ENCODE data around the gene DHPS. TPM values are rescaled to one million over a fixed set of nuclear protein-coding genes. Genes with fewer than 3 reads are reported as not detected.

The DHPS gene
- total and polyA plus RNA-seq, 2 donors (not counting 3 experiments of a cell fraction or from before 2014, with no cell fraction given) = 68.4 to 90.1 TPM

GRCh38 chr19:12629215-12629614 lies 52.5 kb downstream of the DHPS start:
- no peak for DNase-seq (ENCODE audit: low read depth, low spot score)
- Histone ChIP-seq H3K27me3 (ENCODE audit: control insufficient read depth in 2 of 2, insufficient read depth in 2 of 2, low read length in 2 of 2) (no peaks in the 10 kb centered on the region), H3K9me1 (replicated peaks; ENCODE audit: control insufficient read depth, extremely low read depth, insufficient read depth, low read length) (no peaks in the 10 kb centered on the region), H4K20me1 (replicated peaks; ENCODE audit: control insufficient read depth, extremely low read depth, insufficient read depth, low read length) (no peaks in the 10 kb centered on the region), H3K27ac (ENCODE audit: insufficient read depth, low read depth, low read length) (no peak overlapping the region), H2AFZ (ENCODE audit: low read depth, low read length) (no peak overlapping the region), H3K9ac (replicated peaks; ENCODE audit: extremely low read depth, insufficient read depth, low read length) (no peak overlapping the region), H3K4me3 (replicated peaks in 1 of 3; ENCODE audit: insufficient read depth in 1 of 3, low read depth in 1 of 3, low read length in 3 of 3) (no peak overlapping the region), H3K4me2 (ENCODE audit: insufficient read depth, low read length) (no peak overlapping the region), H3K4me1 (ENCODE audit: control insufficient read depth, extremely low read depth, insufficient read depth, low read length) (no peaks in the 10 kb centered on the region), H3K36me3 (ENCODE audit: control insufficient read depth in 2 of 2, extremely low read depth in 1 of 2, insufficient read depth in 2 of 2, low read length in 2 of 2) (peaks cover 15 to 22% of the 10 kb centered on the region in 2 experiments), H3K9me3 (replicated peaks; ENCODE audit: control insufficient read depth, insufficient read depth, low read length) (peaks cover 23% of the 10 kb centered on the region), H3K79me2 (ENCODE audit: control insufficient read depth, insufficient read depth, low read length) (no peaks in the 10 kb centered on the region)
- TF ChIP-seq EZH2 (IDR thresholded peaks at IDR 0.05; ENCODE audit: borderline replicate concordance, low read depth, low read length, severe bottlenecking) = no peak
- TF ChIP-seq POLR2AphosphoS5 (IDR thresholded peaks at IDR 0.05; ENCODE audit: insufficient read depth, low read depth, low read length) = no peak
- TF ChIP-seq MYC (IDR thresholded peaks at IDR 0.05; ENCODE audit: low read depth, low read length) = no peak
- TF ChIP-seq JUN (IDR thresholded peaks at IDR 0.05; ENCODE audit: borderline replicate concordance, insufficient read depth, insufficient read length, low read depth) = no peak
- TF ChIP-seq GATA2 (IDR thresholded peaks at IDR 0.05; ENCODE audit: insufficient read depth, insufficient read length, low read depth, low read length) = no peak
- TF ChIP-seq POLR2A (IDR thresholded peaks at IDR 0.05; ENCODE audit: low read depth, low read length) = no peak
- TF ChIP-seq MAX (IDR thresholded peaks at IDR 0.05; ENCODE audit: insufficient read depth, insufficient read length) = no peak
- no peak for TF ChIP-seq FOS (IDR thresholded peaks at IDR 0.05; ENCODE audit: borderline replicate concordance, insufficient read depth, low read length)
- TF ChIP-seq CTCF (IDR thresholded peaks at IDR 0.05; ENCODE audit: extremely low read depth in 1 of 2, insufficient read depth in 1 of 2, low read depth in 1 of 2, low read length in 2 of 2) = no peak
- intact Hi-C loops (cut with micrococcal nuclease) = no loop called here
- ChIA-PET POLR2A (interaction anchor here (0.7 kb wide), 1 partner anchor 933 kb away, joined by 6 read pairs; no protein-coding TSS in a partner anchor), CTCF (no interaction called here)
- FAIRE-seq = no peak
- dilution Hi-C loops (cut with MboI; ENCODE audit: extremely low pct_ligation_motif_present, low sequenced_read_pairs) = no loop called here
- no TSS peak for BruUV-seq (replicated peaks)
